ENCODE measurements around the gene IL22RA2. TPM values are rescaled to one million over a fixed set of nuclear protein-coding genes. Genes with fewer than 3 reads are reported as not detected.
A peak's percentile ranks its signal among the peaks of the same experiment; 100 is the strongest.

Gene IL22RA2
- total RNA-seq, 1 experiment from 2014 or later = not detected

GRCh38 chr6:137115658-137116057 is 57.8 kb downstream of the IL22RA2 start:
- Histone ChIP-seq H3K79me2 (ENCODE audit: low read length) (no peaks in the 10 kb centered on the region), H4K20me1 (ENCODE audit: low read length) (no peaks in the 10 kb centered on the region), H3K4me2 (ENCODE audit: low read length) (no peak overlapping the region), H3K9me2 (replicated peaks; ENCODE audit: low read length) (no peaks in the 10 kb centered on the region), H3K9ac (ENCODE audit: low read length) (no peak overlapping the region), H3K9me3 (ENCODE audit: low read length) (no peaks in the 10 kb centered on the region), H3K4me1 (ENCODE audit: insufficient read depth, low read length) (peaks cover 4% of the 10 kb centered on the region; the same call in 1 of the 2 replicates), H3K36me3 (ENCODE audit: low read depth, low read length) (no peaks in the 10 kb centered on the region), H2AFZ (ENCODE audit: low read length) (no peak overlapping the region), H3K4me3 (ENCODE audit: low read length) (no peak overlapping the region), H3K27me3 (ENCODE audit: low read length) (no peaks in the 10 kb centered on the region), H3F3A (ENCODE audit: low read length, unreplicated experiment) (no peaks in the 10 kb centered on the region), H3K27ac (ENCODE audit: low read length) (no peak overlapping the region)
- no TSS peak for BruUV-seq (replicated peaks)
- ChIA-PET POLR2A (ENCODE audit: unreplicated experiment) (interaction anchor here (0.6 kb wide), 2 partner anchors 11 to 30 kb away, joined by 3 to 4 read pairs; no protein-coding TSS in a partner anchor), CTCF (no interaction called here)
- ATAC-seq (no peak), DNase-seq (no peak)
- intact Hi-C loops (cut with micrococcal nuclease) = no loop called here
- no peak for TF ChIP-seq EZH2 (IDR thresholded peaks at IDR 0.05; ENCODE audit: low read length, unreplicated experiment)
- TF ChIP-seq CTCF (conservative IDR thresholded peaks at IDR 0.05; ENCODE audit: low read depth, low read length) = no peak
- no peak for TF ChIP-seq EZH2phosphoT487 (IDR thresholded peaks at IDR 0.05; ENCODE audit: borderline replicate concordance, low read length)

- Histone ChIP-seq H3K9ac (ENCODE audit: low read length) (no peak overlapping the region), H3K27me3 (ENCODE audit: low read length) (no peaks in the 10 kb centered on the region), H3K4me1 (ENCODE audit: insufficient read depth, low read length) (peaks cover 4% of the 10 kb centered on the region; the same call in 1 of the 2 replicates), H3K36me3 (ENCODE audit: low read depth, low read length) (no peaks in the 10 kb centered on the region), H3K4me3 (ENCODE audit: low read length) (no peak overlapping the region), H3K9me2 (replicated peaks; ENCODE audit: low read length) (no peaks in the 10 kb centered on the region), H2AFZ (ENCODE audit: low read length) (no peak overlapping the region), H3F3A (ENCODE audit: low read length, unreplicated experiment) (no peaks in the 10 kb centered on the region), H3K27ac (ENCODE audit: low read length) (no peak overlapping the region), H3K9me3 (ENCODE audit: low read length) (no peaks in the 10 kb centered on the region), H3K4me2 (ENCODE audit: low read length) (no peak overlapping the region), H4K20me1 (ENCODE audit: low read length) (no peaks in the 10 kb centered on the region), H3K79me2 (ENCODE audit: low read length) (no peaks in the 10 kb centered on the region)
- intact Hi-C loops (cut with micrococcal nuclease) = no loop called here
- ChIA-PET CTCF (no interaction called here), POLR2A (ENCODE audit: unreplicated experiment) (no interaction called here)
- BruUV-seq (replicated peaks) = no TSS peak
- TF ChIP-seq CTCF (conservative IDR thresholded peaks at IDR 0.05; ENCODE audit: low read depth, low read length) = no peak
- TF ChIP-seq EZH2phosphoT487 (IDR thresholded peaks at IDR 0.05; ENCODE audit: borderline replicate concordance, low read length) = no peak
- TF ChIP-seq EZH2 (IDR thresholded peaks at IDR 0.05; ENCODE audit: low read length, unreplicated experiment) = no peak
- peak; percentile 81 for ATAC-seq
- DNase-seq = peak; percentile 54
These were observed 61.4 kb downstream of the IL22RA2 start for GRCh38 chr6:137112067-137112355.

GRCh38 chr6:137111296-137112066 is 62.0 kb downstream of the IL22RA2 start:
- CTCF ChIA-PET = no interaction called here
- POLR2A ChIA-PET (ENCODE audit: unreplicated experiment) = no interaction called here
- intact Hi-C loops (cut with micrococcal nuclease) = no loop called here
- no peaks in the 10 kb centered on the region for H3K27me3 ChIP-seq (ENCODE audit: low read length)
- no peak overlapping the region for H2AFZ ChIP-seq (ENCODE audit: low read length)
- no peaks in the 10 kb centered on the region for H3K79me2 ChIP-seq (ENCODE audit: low read length)
- no peaks in the 10 kb centered on the region for H3K9me2 ChIP-seq (replicated peaks; ENCODE audit: low read length)
- no peaks in the 10 kb centered on the region for H3K36me3 ChIP-seq (ENCODE audit: low read depth, low read length)
- DNase-seq (no peak), ATAC-seq (no peak)
- no peak overlapping the region for H3K4me2 ChIP-seq (ENCODE audit: low read length)
- H3K4me3 ChIP-seq (ENCODE audit: low read length) = no peak overlapping the region
- BruUV-seq (replicated peaks) = no TSS peak
- H3F3A ChIP-seq (ENCODE audit: low read length, unreplicated experiment) = no peaks in the 10 kb centered on the region
- no peak overlapping the region for H3K27ac ChIP-seq (ENCODE audit: low read length)
- no peaks in the 10 kb centered on the region for H4K20me1 ChIP-seq (ENCODE audit: low read length)
- peaks cover 4% of the 10 kb centered on the region; the same call in 1 of the 2 replicates for H3K4me1 ChIP-seq (ENCODE audit: insufficient read depth, low read length)
- no peaks in the 10 kb centered on the region for H3K9me3 ChIP-seq (ENCODE audit: low read length)
- TF ChIP-seq EZH2 (IDR thresholded peaks at IDR 0.05; ENCODE audit: low read length, unreplicated experiment) (no peak), EZH2phosphoT487 (IDR thresholded peaks at IDR 0.05; ENCODE audit: borderline replicate concordance, low read length) (no peak), CTCF (conservative IDR thresholded peaks at IDR 0.05; ENCODE audit: low read depth, low read length) (no peak)
- no peak overlapping the region for H3K9ac ChIP-seq (ENCODE audit: low read length)
